SK-N-SH (cell line): ENCODE data around the gene ZNF148. TPM values are rescaled to one million over a fixed set of nuclear protein-coding genes. Genes with fewer than 3 reads are reported as not detected.
A peak's percentile ranks its signal among the peaks of the same experiment; 100 is the strongest.

Experiments
- CTCF ChIA-PET: fragments of 300-600, 350-600 bp; formaldehyde crosslinking; extraction: SDS; loops from one replicate; lab custom pipeline; 2021; lab: Yijun Ruan, JAX
- POLR2A ChIA-PET: fragments of 350-600 bp; sonication (Branson Sonifier 250); formaldehyde crosslinking; extraction: SDS; loops from one replicate; lab custom pipeline; 2020; ENCODE audit warnings: antibody characterized with exemption, inconsistent platforms; lab: Yijun Ruan, JAX
- DNase-seq: peaks from one replicate; pipeline ENCODE4 v3.0.0; 2012
- H2AFZ ChIP-seq: fragments of 200-600 bp; sonication (generic); 2 replicates; pipeline ENCODE4 v1.8.1; 2016; ENCODE audit warnings: antibody characterized with exemption, mild to moderate bottlenecking, low read depth
- H3F3A ChIP-seq: fragments of 200-600 bp; sonication (generic); replicated peaks from 2 replicates; pipeline ENCODE3; 2016; ENCODE audit warnings: antibody characterized with exemption, mild to moderate bottlenecking; ENCODE audit not compliant: insufficient read depth
- H3K27ac ChIP-seq, 2 experiments: fragments of 200-500 bp in 1 of 2; fragments of 200-600 bp in 1 of 2; sonication (Bioruptor generic) in 1 of 2; sonication (generic), shearing (Covaris generic) in 1 of 2; 2 replicates each; pipeline versions ENCODE4 v1.5.1 to v1.6.1; 2014 to 2016; ENCODE audit warnings: low read depth in 2 of 2, inconsistent platforms in 1 of 2, low read length in 1 of 2, mild to moderate bottlenecking in 1 of 2, mixed read lengths in 1 of 2
- H3K27me3 ChIP-seq: fragments of 200-600 bp; sonication (generic), shearing (Covaris generic); 2 replicates; pipeline ENCODE4 v1.6.1; 2016; ENCODE audit warnings: mixed run types; ENCODE audit not compliant: insufficient read depth
- H3K36me3 ChIP-seq, 2 experiments: fragments of 200-500 bp in 1 of 2; fragments of 200-600 bp in 1 of 2; sonication (Bioruptor generic) in 1 of 2; sonication (generic) in 1 of 2; replicated peaks in 1 of 2; 2 replicates each; pipeline versions ENCODE3 to v1.5.1; 2014 to 2016; ENCODE audit warnings: low read length in 1 of 2, mild to moderate bottlenecking in 1 of 2; ENCODE audit not compliant: insufficient read depth in 2 of 2, control insufficient read depth in 1 of 2
- H3K4me1 ChIP-seq, 2 experiments: fragments of 200-500 bp in 1 of 2; fragments of 200-600 bp in 1 of 2; sonication (Bioruptor generic) in 1 of 2; sonication (generic), shearing (Covaris generic) in 1 of 2; 2 replicates each; pipeline versions ENCODE4 v1.5.1 to v1.6.1; 2014 to 2016; ENCODE audit warnings: low read depth in 1 of 2, low read length in 1 of 2, mixed run types in 1 of 2; ENCODE audit not compliant: insufficient read depth in 2 of 2, control insufficient read depth in 1 of 2
- H3K4me2 ChIP-seq: fragments of 200-600 bp; sonication (generic), shearing (Covaris generic); 2 replicates; pipeline ENCODE4 v1.6.1; 2017; ENCODE audit warnings: mixed run types
- H3K4me3 ChIP-seq, 2 experiments: fragments of 200-500 bp in 1 of 2; fragments of 200-600 bp in 1 of 2; sonication (Bioruptor generic) in 1 of 2; sonication (generic), shearing (Covaris generic) in 1 of 2; 2 replicates each; pipeline versions ENCODE4 v1.5.1 to v1.8.1; 2014 to 2016; ENCODE audit warnings: low read depth in 2 of 2, inconsistent platforms in 1 of 2, low read length in 1 of 2, mild to moderate bottlenecking in 1 of 2, mixed read lengths in 1 of 2, moderate library complexity in 1 of 2
- H3K79me2 ChIP-seq: fragments of 200-600 bp; sonication (generic); 2 replicates; pipeline ENCODE4 v1.8.1; 2017; ENCODE audit warnings: mild to moderate bottlenecking; ENCODE audit not compliant: insufficient read depth
- H3K9ac ChIP-seq: fragments of 200-600 bp; sonication (generic); 2 replicates; pipeline ENCODE4 v1.6.1; 2017; ENCODE audit warnings: mixed run types
- H3K9me2 ChIP-seq: fragments of 200-600 bp; sonication (generic); 2 replicates; pipeline ENCODE4 v1.6.1; 2017; ENCODE audit warnings: mixed run types
- H3K9me3 ChIP-seq: fragments of 200-600 bp; sonication (generic); 2 replicates; pipeline ENCODE4 v1.6.1; 2017; ENCODE audit warnings: mixed run types, mild to moderate bottlenecking, moderate library complexity
- H4K20me1 ChIP-seq: fragments of 200-600 bp; sonication (generic); 2 replicates; pipeline ENCODE4 v1.6.1; 2017; ENCODE audit warnings: mild to moderate bottlenecking, mixed run types; ENCODE audit not compliant: insufficient read depth
- CHD2 ChIP-seq: fragments of 150-350 bp; IDR thresholded peaks from 2 replicates; pipeline ENCODE4 v1.6.1; 2018; ENCODE audit warnings: low read length; ENCODE audit not compliant: partially characterized antibody
- ELF1 ChIP-seq: IDR thresholded peaks from 2 replicates; pipeline ENCODE4 v1.4.0; 2012
- EP300 ChIP-seq, 2 experiments: IDR thresholded peaks; 2 replicates each; pipeline versions ENCODE4 v1.4.0 to v1.6.1; 2012; ENCODE audit warnings: borderline replicate concordance in 1 of 2, low read depth in 1 of 2, low read length in 1 of 2
- EZH2phosphoT487 ChIP-seq: fragments of 200-600 bp; sonication (generic); IDR thresholded peaks from 2 replicates; pipeline ENCODE4 v1.6.1; 2017; ENCODE audit warnings: low read depth, mixed run types, mild to moderate bottlenecking, antibody characterized with exemption, moderate library complexity, borderline replicate concordance
- FOSL2 ChIP-seq: IDR thresholded peaks from 2 replicates; pipeline ENCODE4 v1.4.0; 2012; ENCODE audit warnings: low read depth, mild to moderate bottlenecking, moderate library complexity, borderline replicate concordance
- FOXJ3 ChIP-seq: sonication (generic); formaldehyde crosslinking; IDR thresholded peaks from 2 replicates; pipeline ENCODE4 v1.5.1; 2020; ENCODE audit warnings: mild to moderate bottlenecking, missing genetic modification reagents
- FOXM1 ChIP-seq: IDR thresholded peaks from 2 replicates; pipeline ENCODE4 v1.4.0; 2012; ENCODE audit warnings: low read depth, mild to moderate bottlenecking
- GABPA ChIP-seq: IDR thresholded peaks from 2 replicates; pipeline ENCODE4 v1.4.0; 2012; ENCODE audit warnings: low read depth, mild to moderate bottlenecking
- GATA2 ChIP-seq: sonication (generic); formaldehyde crosslinking; IDR thresholded peaks from 2 replicates; pipeline ENCODE4 v1.5.0; 2020; ENCODE audit warnings: mild to moderate bottlenecking, missing genetic modification reagents
- IRF3 ChIP-seq: fragments of 150-350 bp; IDR thresholded peaks from 2 replicates; pipeline ENCODE4 v1.6.1; 2016; ENCODE audit warnings: mild to moderate bottlenecking, low read depth, low read length
- JUND ChIP-seq: IDR thresholded peaks from 2 replicates; pipeline ENCODE4 v1.4.0; 2012
- MAX ChIP-seq: IDR thresholded peaks from 2 replicates; pipeline ENCODE4 v1.4.0; 2012; ENCODE audit warnings: low read depth
- NFIC ChIP-seq: IDR thresholded peaks from 2 replicates; pipeline ENCODE4 v1.4.0; 2012; ENCODE audit warnings: borderline replicate concordance
- NRF1 ChIP-seq: IDR thresholded peaks from 2 replicates; pipeline ENCODE4 v1.6.1; 2012; ENCODE audit warnings: low read depth, mild to moderate bottlenecking, low read length
- POLR2AphosphoS5 ChIP-seq: IDR thresholded peaks from 2 replicates; pipeline ENCODE4 v1.6.1; 2012; ENCODE audit warnings: low read depth, low read length
- RAD21 ChIP-seq: IDR thresholded peaks from 2 replicates; pipeline ENCODE4 v1.6.1; 2012; ENCODE audit warnings: mild to moderate bottlenecking, low read length
- RCOR1 ChIP-seq: fragments of 150-350 bp; IDR thresholded peaks from 2 replicates; pipeline ENCODE4 v1.6.1; 2017; ENCODE audit warnings: antibody characterized with exemption, low read length
- RFX5 ChIP-seq: IDR thresholded peaks from 2 replicates; pipeline ENCODE4 v1.6.1; 2012; ENCODE audit warnings: mild to moderate bottlenecking, improper control_type of control experiment, low read length
- RXRA ChIP-seq: IDR thresholded peaks from 2 replicates; pipeline ENCODE4 v1.4.0; 2012; ENCODE audit warnings: low read depth, mild to moderate bottlenecking, borderline replicate concordance
- SIN3A ChIP-seq: IDR thresholded peaks from 2 replicates; pipeline ENCODE4 v1.6.1; 2012; ENCODE audit warnings: low read depth, mild to moderate bottlenecking, low read length, moderate library complexity, borderline replicate concordance
- TAF1 ChIP-seq: IDR thresholded peaks from 2 replicates; pipeline ENCODE4 v1.6.1; 2012; ENCODE audit warnings: low read depth, mild to moderate bottlenecking, low read length, moderate library complexity, borderline replicate concordance
- TCF12 ChIP-seq: IDR thresholded peaks from 2 replicates; pipeline ENCODE4 v1.4.0; 2012
- TEAD4 ChIP-seq: IDR thresholded peaks from 2 replicates; pipeline ENCODE4 v1.4.0; 2012; ENCODE audit warnings: mild to moderate bottlenecking, borderline replicate concordance; ENCODE audit not compliant: insufficient read depth
- USF1 ChIP-seq: IDR thresholded peaks from 2 replicates; pipeline ENCODE4 v1.4.0; 2012; ENCODE audit warnings: low read depth, borderline replicate concordance
- YY1 ChIP-seq: IDR thresholded peaks from 2 replicates; pipeline ENCODE4 v1.4.0; 2012; ENCODE audit warnings: low read depth, mild to moderate bottlenecking
- ZBTB33 ChIP-seq: IDR thresholded peaks from 2 replicates; pipeline ENCODE4 v1.4.0; 2012; ENCODE audit warnings: low read depth, borderline replicate concordance
- WGBS: methylation state at CpG from one replicate; pipeline ENCODE4 v1.1.6; 2017; ENCODE audit warnings: low lambda C conversion rate; 5-methylcytosine and 5-hydroxymethylcytosine counted together
- polyA plus RNA-seq, 3 experiments: library from polyadenylated mRNA; depleted of rRNA; stranded (reverse); fragments of >200 nt; gene quantifications; 2 replicates each; pipeline ENCODE4 v1.2.3, GENCODE V29; 2012
- TF ChIP-seq, protein P1 (sequence below): fragments of 200-600 bp; sonication (generic); IDR thresholded peaks from 2 replicates; pipeline ENCODE4 v1.6.1; 2017; ENCODE audit warnings: antibody characterized with exemption, mild to moderate bottlenecking, moderate library complexity
- TF ChIP-seq, protein P2 (sequence below): IDR thresholded peaks from 2 replicates; pipeline ENCODE4; 2012

The ZNF148 gene
- polyA plus RNA-seq, 1 of the 3 experiments (the other 2 are of a cell fraction), result 5.1 TPM

GRCh38 chr3:125300416-125300815 lies 74.7 kb downstream of the ZNF148 start:
- ChIA-PET POLR2A (no interaction called here), CTCF (no interaction called here)
- peak overlapping the region; percentile 12; the same call in 1 of the 2 replicates for H3K4me2 ChIP-seq
- no peaks in the 10 kb centered on the region for H3K27me3 ChIP-seq
- 0 out of 2 replicates have a peak overlapping the region, but pooled peaks have one; percentile 11 for H3K9ac ChIP-seq
- H4K20me1 ChIP-seq, result no peaks in the 10 kb centered on the region
- no peak overlapping the region for H2AFZ ChIP-seq
- peak overlapping the region; percentile 11 to 74; a peak in 3 of 4 replicates for H3K27ac ChIP-seq
- peaks cover 90% of the 10 kb centered on the region for H3K79me2 ChIP-seq
- H3K9me2 ChIP-seq, result no peaks in the 10 kb centered on the region
- DNase-seq, result no peak
- H3K9me3 ChIP-seq, result no peaks in the 10 kb centered on the region
- no peak overlapping the region for H3K4me3 ChIP-seq
- peaks cover 0 to 18% of the 10 kb centered on the region in 2 experiments for H3K36me3 ChIP-seq
- H3F3A ChIP-seq, result peaks cover 16% of the 10 kb centered on the region
- H3K4me1 ChIP-seq, result peaks cover 0 to 10% of the 10 kb centered on the region in 2 experiments; a peak in 2 of 4 replicates
- WGBS, result 25% methylated on average over 3 of the region's 3 CpGs
- no peak for TF ChIP-seq CHD2
- TF ChIP-seq RXRA, result no peak
- TF ChIP-seq RFX5, result no peak
- peak; percentile 39; the same call in 1 of the 2 replicates for TF ChIP-seq NFIC
- no peak for TF ChIP-seq YY1
- no peak for TF ChIP-seq GABPA
- no peak for TF ChIP-seq RAD21
- TF ChIP-seq, protein P1, sequence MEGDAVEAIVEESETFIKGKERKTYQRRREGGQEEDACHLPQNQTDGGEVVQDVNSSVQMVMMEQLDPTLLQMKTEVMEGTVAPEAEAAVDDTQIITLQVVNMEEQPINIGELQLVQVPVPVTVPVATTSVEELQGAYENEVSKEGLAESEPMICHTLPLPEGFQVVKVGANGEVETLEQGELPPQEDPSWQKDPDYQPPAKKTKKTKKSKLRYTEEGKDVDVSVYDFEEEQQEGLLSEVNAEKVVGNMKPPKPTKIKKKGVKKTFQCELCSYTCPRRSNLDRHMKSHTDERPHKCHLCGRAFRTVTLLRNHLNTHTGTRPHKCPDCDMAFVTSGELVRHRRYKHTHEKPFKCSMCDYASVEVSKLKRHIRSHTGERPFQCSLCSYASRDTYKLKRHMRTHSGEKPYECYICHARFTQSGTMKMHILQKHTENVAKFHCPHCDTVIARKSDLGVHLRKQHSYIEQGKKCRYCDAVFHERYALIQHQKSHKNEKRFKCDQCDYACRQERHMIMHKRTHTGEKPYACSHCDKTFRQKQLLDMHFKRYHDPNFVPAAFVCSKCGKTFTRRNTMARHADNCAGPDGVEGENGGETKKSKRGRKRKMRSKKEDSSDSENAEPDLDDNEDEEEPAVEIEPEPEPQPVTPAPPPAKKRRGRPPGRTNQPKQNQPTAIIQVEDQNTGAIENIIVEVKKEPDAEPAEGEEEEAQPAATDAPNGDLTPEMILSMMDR, result no peak
- TF ChIP-seq ZBTB33, result no peak
- peak; percentile 50; the same call in 1 of the 2 replicates for TF ChIP-seq POLR2AphosphoS5
- TF ChIP-seq, protein P2, sequence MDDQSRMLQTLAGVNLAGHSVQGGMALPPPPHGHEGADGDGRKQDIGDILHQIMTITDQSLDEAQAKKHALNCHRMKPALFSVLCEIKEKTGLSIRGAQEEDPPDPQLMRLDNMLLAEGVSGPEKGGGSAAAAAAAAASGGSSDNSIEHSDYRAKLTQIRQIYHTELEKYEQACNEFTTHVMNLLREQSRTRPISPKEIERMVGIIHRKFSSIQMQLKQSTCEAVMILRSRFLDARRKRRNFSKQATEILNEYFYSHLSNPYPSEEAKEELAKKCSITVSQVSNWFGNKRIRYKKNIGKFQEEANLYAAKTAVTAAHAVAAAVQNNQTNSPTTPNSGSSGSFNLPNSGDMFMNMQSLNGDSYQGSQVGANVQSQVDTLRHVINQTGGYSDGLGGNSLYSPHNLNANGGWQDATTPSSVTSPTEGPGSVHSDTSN, result peak; percentile 28; the same call in 1 of the 2 replicates
- TF ChIP-seq ELF1, result no peak
- TF ChIP-seq FOXJ3 (CRISPR knock-in tag), result no peak
- no peak for TF ChIP-seq FOXM1
- peak; percentile 47; the same call in 1 of the 2 replicates for TF ChIP-seq MAX
- peak in 1 of 2 experiments; percentile 53; a peak in 1 of 4 replicates for TF ChIP-seq EP300 (IDR thresholded peaks at IDR 0.05; ENCODE audit: borderline replicate concordance in 1 of 2, low read depth in 1 of 2, low read length in 1 of 2)
- TF ChIP-seq SIN3A, result no peak
- no peak for TF ChIP-seq EZH2phosphoT487
- peak; percentile 76 for TF ChIP-seq JUND
- no peak for TF ChIP-seq NRF1
- TF ChIP-seq TEAD4, result peak; percentile 80
- TF ChIP-seq TAF1, result no peak
- TF ChIP-seq TCF12, result peak; percentile 70
- peak; percentile 85; the same call in 1 of the 2 replicates for TF ChIP-seq FOSL2
- no peak for TF ChIP-seq USF1
- TF ChIP-seq RCOR1, result no peak
- TF ChIP-seq IRF3, result no peak
- TF ChIP-seq GATA2 (CRISPR knock-in tag), result no peak
